ENCODE results near the gene GNG2. TPM values are rescaled to one million over a fixed set of nuclear protein-coding genes. Genes with fewer than 3 reads are reported as not detected.

The GNG2 gene
- total and polyA plus RNA-seq, 10 of the 15 experiments (the other 5 are each of a cell fraction or from before 2014, with no cell fraction given): 31.6 to 114 (median 66.4) TPM

- TF ChIP-seq, protein P1, sequence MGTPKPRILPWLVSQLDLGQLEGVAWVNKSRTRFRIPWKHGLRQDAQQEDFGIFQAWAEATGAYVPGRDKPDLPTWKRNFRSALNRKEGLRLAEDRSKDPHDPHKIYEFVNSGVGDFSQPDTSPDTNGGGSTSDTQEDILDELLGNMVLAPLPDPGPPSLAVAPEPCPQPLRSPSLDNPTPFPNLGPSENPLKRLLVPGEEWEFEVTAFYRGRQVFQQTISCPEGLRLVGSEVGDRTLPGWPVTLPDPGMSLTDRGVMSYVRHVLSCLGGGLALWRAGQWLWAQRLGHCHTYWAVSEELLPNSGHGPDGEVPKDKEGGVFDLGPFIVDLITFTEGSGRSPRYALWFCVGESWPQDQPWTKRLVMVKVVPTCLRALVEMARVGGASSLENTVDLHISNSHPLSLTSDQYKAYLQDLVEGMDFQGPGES (IDR thresholded peaks at IDR 0.05): no peak
- TF ChIP-seq ESRRA (IDR thresholded peaks at IDR 0.05; ENCODE audit: low read length) (no peak), FOXM1 (IDR thresholded peaks at IDR 0.05; ENCODE audit: low read depth, low read length) (0 out of 2 replicates have a peak, but pooled peaks have one; percentile 43), CBX5 (IDR thresholded peaks at IDR 0.05; ENCODE audit: low read depth) (no peak), POU2F2 (IDR thresholded peaks at IDR 0.05; ENCODE audit: borderline replicate concordance, low read depth, low read length) (no peak; the same call in 2 of the 3 replicates), RAD51 (IDR thresholded peaks at IDR 0.05) (peak; percentile 61), CREM (IDR thresholded peaks at IDR 0.05; ENCODE audit: low read depth) (no peak), ZNF24 (IDR thresholded peaks at IDR 0.05) (no peak)
- TF ChIP-seq, protein P2, sequence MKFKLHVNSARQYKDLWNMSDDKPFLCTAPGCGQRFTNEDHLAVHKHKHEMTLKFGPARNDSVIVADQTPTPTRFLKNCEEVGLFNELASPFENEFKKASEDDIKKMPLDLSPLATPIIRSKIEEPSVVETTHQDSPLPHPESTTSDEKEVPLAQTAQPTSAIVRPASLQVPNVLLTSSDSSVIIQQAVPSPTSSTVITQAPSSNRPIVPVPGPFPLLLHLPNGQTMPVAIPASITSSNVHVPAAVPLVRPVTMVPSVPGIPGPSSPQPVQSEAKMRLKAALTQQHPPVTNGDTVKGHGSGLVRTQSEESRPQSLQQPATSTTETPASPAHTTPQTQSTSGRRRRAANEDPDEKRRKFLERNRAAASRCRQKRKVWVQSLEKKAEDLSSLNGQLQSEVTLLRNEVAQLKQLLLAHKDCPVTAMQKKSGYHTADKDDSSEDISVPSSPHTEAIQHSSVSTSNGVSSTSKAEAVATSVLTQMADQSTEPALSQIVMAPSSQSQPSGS (IDR thresholded peaks at IDR 0.05; ENCODE audit: low read length): no peak
- TF ChIP-seq, protein P3, sequence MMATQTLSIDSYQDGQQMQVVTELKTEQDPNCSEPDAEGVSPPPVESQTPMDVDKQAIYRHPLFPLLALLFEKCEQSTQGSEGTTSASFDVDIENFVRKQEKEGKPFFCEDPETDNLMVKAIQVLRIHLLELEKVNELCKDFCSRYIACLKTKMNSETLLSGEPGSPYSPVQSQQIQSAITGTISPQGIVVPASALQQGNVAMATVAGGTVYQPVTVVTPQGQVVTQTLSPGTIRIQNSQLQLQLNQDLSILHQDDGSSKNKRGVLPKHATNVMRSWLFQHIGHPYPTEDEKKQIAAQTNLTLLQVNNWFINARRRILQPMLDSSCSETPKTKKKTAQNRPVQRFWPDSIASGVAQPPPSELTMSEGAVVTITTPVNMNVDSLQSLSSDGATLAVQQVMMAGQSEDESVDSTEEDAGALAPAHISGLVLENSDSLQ (IDR thresholded peaks at IDR 0.05): peak; percentile 18; the same call in 1 of the 2 replicates
Observed at GRCh38 chr14:51884086-51884927, 23.9 kb downstream of the GNG2 start (continued).
